ENCODE data around the gene ARL10. TPM values are rescaled to one million over a fixed set of nuclear protein-coding genes. Genes with fewer than 3 reads are reported as not detected.
A peak's percentile ranks its signal among the peaks of the same experiment; 100 is the strongest.

Gene ARL10
- total RNA-seq, 1 donor from 2014 or later: 6.0 TPM

GRCh38 chr5:176383248-176383905, 18.1 kb downstream of the ARL10 start:
- intact Hi-C loops (cut with micrococcal nuclease): no loop called here
- H3K27ac ChIP-seq (replicated peaks): peak overlapping the region; percentile 88

GRCh38 chr5:176383961-176384360, 18.7 kb downstream of the ARL10 start:
- H3K27me3 ChIP-seq (ENCODE audit: low read depth): no peaks in the 10 kb centered on the region
- intact Hi-C loops (cut with micrococcal nuclease): no loop called here
- no peak overlapping the region for H3K4me3 ChIP-seq
- DNase-seq: no peak
- H3K9me3 ChIP-seq (replicated peaks): no peaks in the 10 kb centered on the region
- H3K36me3 ChIP-seq: peaks cover 49% of the 10 kb centered on the region
- no peak for TF ChIP-seq CTCF (IDR thresholded peaks at IDR 0.05; ENCODE audit: borderline replicate concordance)
- peaks cover 45% of the 10 kb centered on the region for H3K4me1 ChIP-seq
- peak overlapping the region; percentile 88 for H3K27ac ChIP-seq (replicated peaks)

More at GRCh38 chr5:176383248-176383905, 18.1 kb downstream of the ARL10 start:
- TF ChIP-seq CTCF (IDR thresholded peaks at IDR 0.05; ENCODE audit: borderline replicate concordance): no peak
- no peaks in the 10 kb centered on the region for H3K27me3 ChIP-seq (ENCODE audit: low read depth)
- H3K4me3 ChIP-seq: no peak overlapping the region
- peaks cover 49% of the 10 kb centered on the region for H3K36me3 ChIP-seq
- H3K9me3 ChIP-seq (replicated peaks): no peaks in the 10 kb centered on the region
- H3K4me1 ChIP-seq: peaks cover 45% of the 10 kb centered on the region
- no peak for DNase-seq

GRCh38 chr5:176384366-176384930, 19.2 kb downstream of the ARL10 start:
- TF ChIP-seq CTCF (IDR thresholded peaks at IDR 0.05; ENCODE audit: borderline replicate concordance): no peak
- DNase-seq: no peak
- Histone ChIP-seq H3K9me3 (replicated peaks) (no peaks in the 10 kb centered on the region), H3K36me3 (peaks cover 49% of the 10 kb centered on the region), H3K4me1 (peaks cover 49% of the 10 kb centered on the region), H3K27ac (replicated peaks) (no peak overlapping the region), H3K27me3 (ENCODE audit: low read depth) (no peaks in the 10 kb centered on the region), H3K4me3 (no peak overlapping the region)
- intact Hi-C loops (cut with micrococcal nuclease): no loop called here

GRCh38 chr5:176384991-176385390, 19.7 kb downstream of the ARL10 start:
- Histone ChIP-seq H3K27me3 (ENCODE audit: low read depth) (no peaks in the 10 kb centered on the region), H3K27ac (replicated peaks) (no peak overlapping the region), H3K36me3 (peaks cover 50% of the 10 kb centered on the region), H3K4me3 (no peak overlapping the region), H3K9me3 (replicated peaks) (no peaks in the 10 kb centered on the region), H3K4me1 (peaks cover 54% of the 10 kb centered on the region)
- no peak for DNase-seq
- TF ChIP-seq CTCF (IDR thresholded peaks at IDR 0.05; ENCODE audit: borderline replicate concordance): no peak
- intact Hi-C loops (cut with micrococcal nuclease): no loop called here

- Histone ChIP-seq H3K4me1 (peaks cover 50% of the 10 kb centered on the region), H3K9me3 (replicated peaks) (no peaks in the 10 kb centered on the region), H3K4me3 (no peak overlapping the region), H3K27ac (replicated peaks) (no peak overlapping the region), H3K27me3 (ENCODE audit: low read depth) (no peaks in the 10 kb centered on the region), H3K36me3 (peaks cover 64% of the 10 kb centered on the region)
- no peak for DNase-seq
- intact Hi-C loops (cut with micrococcal nuclease): no loop called here
- TF ChIP-seq CTCF (IDR thresholded peaks at IDR 0.05; ENCODE audit: borderline replicate concordance): no peak
Measured at GRCh38 chr5:176386491-176386890, 21.2 kb downstream of the ARL10 start.
